HFFc6 (cell line): ENCODE results near the gene AMPD1. TPM values are rescaled to one million over a fixed set of nuclear protein-coding genes. Genes with fewer than 3 reads are reported as not detected.

ENCODE experiments used
- DNase-seq: peaks from one replicate; pipeline ENCODE4 v3.0.0-alpha.2; 2018
- H3K27ac Mint-ChIP-seq: 2 replicates; pipeline ENCODE4 v1.8.0; 2020; ENCODE audit warnings: mild to moderate bottlenecking, mixed read lengths
- H3K27me3 Mint-ChIP-seq: 2 replicates; pipeline ENCODE4 v1.8.0; 2021; ENCODE audit warnings: mild to moderate bottlenecking, moderate library complexity, mixed read lengths; ENCODE audit not compliant: insufficient read depth
- H3K36me3 Mint-ChIP-seq: 2 replicates; pipeline ENCODE4 v1.8.0; 2021; ENCODE audit warnings: low read depth, mixed read lengths
- H3K4me1 Mint-ChIP-seq: 2 replicates; pipeline ENCODE4 v1.8.0; 2020; ENCODE audit warnings: low read depth, mixed read lengths
- H3K4me3 Mint-ChIP-seq: 2 replicates; pipeline ENCODE4 v1.8.0; 2020; ENCODE audit warnings: mild to moderate bottlenecking, moderate library complexity, mixed read lengths
- H3K9me3 Mint-ChIP-seq: 2 replicates; pipeline ENCODE4 v1.8.0; 2020; ENCODE audit warnings: mild to moderate bottlenecking, mixed read lengths
- CTCF ChIP-seq: fragments of 200-600 bp; sonication (generic); IDR thresholded peaks from 2 replicates; pipeline ENCODE4 v1.5.0; 2021; ENCODE audit warnings: antibody characterized with exemption, mild to moderate bottlenecking
- total RNA-seq, 6 experiments: library from RNA; stranded (reverse); fragmentation: NEBNext Ultra II Directional; extraction: Animal tissue kit (Norgen Biotek cat#: 25700); gene quantifications; 2 replicates in 1 of 6; 3 replicates in 5 of 6; pipeline ENCODE4 v1.2.3, GENCODE V29; 2021

The AMPD1 gene
- total RNA-seq, 6 experiments from 2014 or later, result not detected

- H3K27me3 Mint-ChIP-seq, result no peaks in the 10 kb centered on the region; the same call in 1 of the 2 replicates
- peaks cover 5% of the 10 kb centered on the region; the same call in 1 of the 2 replicates for H3K36me3 Mint-ChIP-seq
- H3K4me3 Mint-ChIP-seq, result no peak overlapping the region
- H3K4me1 Mint-ChIP-seq, result peaks cover 21% of the 10 kb centered on the region
- DNase-seq, result peak; percentile 52
- H3K9me3 Mint-ChIP-seq, result no peaks in the 10 kb centered on the region
- no peak overlapping the region for H3K27ac Mint-ChIP-seq
- no peak for TF ChIP-seq CTCF
Observed at GRCh38 chr1:114700036-114700600, 4.8 kb upstream of the AMPD1 start.

- no peaks in the 10 kb centered on the region; the same call in 1 of the 2 replicates for H3K27me3 Mint-ChIP-seq
- H3K36me3 Mint-ChIP-seq, result no peaks in the 10 kb centered on the region
- peaks cover 21% of the 10 kb centered on the region for H3K4me1 Mint-ChIP-seq
- no peak overlapping the region for H3K4me3 Mint-ChIP-seq
- no peaks in the 10 kb centered on the region for H3K9me3 Mint-ChIP-seq
- TF ChIP-seq CTCF, result no peak
- no peak overlapping the region for H3K27ac Mint-ChIP-seq
- DNase-seq, result no peak
Observed at GRCh38 chr1:114696810-114697209, 1.5 kb upstream of the AMPD1 start.

- Mint-ChIP-seq H3K4me3 (no peak overlapping the region), H3K27ac (no peak overlapping the region), H3K27me3 (peaks cover 6% of the 10 kb centered on the region), H3K4me1 (peaks cover 11% of the 10 kb centered on the region), H3K36me3 (no peaks in the 10 kb centered on the region), H3K9me3 (no peaks in the 10 kb centered on the region)
- DNase-seq, result no peak
- TF ChIP-seq CTCF, result no peak
Observed at GRCh38 chr1:114694540-114695310, 621 bp downstream of the AMPD1 start.

- DNase-seq, result no peak
- no peaks in the 10 kb centered on the region for H3K9me3 Mint-ChIP-seq
- TF ChIP-seq CTCF, result no peak
- no peak overlapping the region for H3K4me3 Mint-ChIP-seq
- peaks cover 9% of the 10 kb centered on the region for H3K4me1 Mint-ChIP-seq
- peaks cover 11% of the 10 kb centered on the region for H3K27me3 Mint-ChIP-seq
- H3K27ac Mint-ChIP-seq, result no peak overlapping the region
- no peaks in the 10 kb centered on the region for H3K36me3 Mint-ChIP-seq
Observed at GRCh38 chr1:114692947-114693346, 2.4 kb downstream of the AMPD1 start.

- no peak for DNase-seq
- no peaks in the 10 kb centered on the region for H3K36me3 Mint-ChIP-seq
- H3K27me3 Mint-ChIP-seq, result peaks cover 18% of the 10 kb centered on the region
- no peak overlapping the region for H3K27ac Mint-ChIP-seq
- peaks cover 9% of the 10 kb centered on the region for H3K4me1 Mint-ChIP-seq
- H3K9me3 Mint-ChIP-seq, result no peaks in the 10 kb centered on the region
- no peak for TF ChIP-seq CTCF
- no peak overlapping the region for H3K4me3 Mint-ChIP-seq
Observed at GRCh38 chr1:114691061-114691460, 4.3 kb downstream of the AMPD1 start.
